Immature natural killer cell (primary cell): ENCODE measurements around the gene STXBP1. TPM values are rescaled to one million over a fixed set of nuclear protein-coding genes. Genes with fewer than 3 reads are reported as not detected.

Experiments used
- polyA plus RNA-seq, 3 donors: library from polyadenylated mRNA; unstranded; fragments of 300-500 nt; fragmentation: Illumina TruSeq; gene quantifications; one replicate each; pipeline ENCODE4 v1.2.3, GENCODE V29; 2021

STXBP1 gene
- polyA plus RNA-seq, 3 donors from 2014 or later: 0.59 to 0.99 TPM; not detected in 1

Other genes with a start within 250 kb of the STXBP1 start
- gene SLC2A8, start 215.1 kb upstream of the STXBP1 start, polyA plus RNA-seq: 10 to 100 TPM; 11.2 to 14.5 (median 12.7) TPM
- 10 to 100 TPM in 1 of 3 donors, 1 to 10 TPM in 2; 4.0 to 10.9 (median 5.1) TPM for gene ZNF79, start 187.9 kb upstream of the STXBP1 start, polyA plus RNA-seq
- gene RPL12, start 160.9 kb upstream of the STXBP1 start, polyA plus RNA-seq: 100 to 1,000 TPM; 517 to 724 (median 686) TPM
- 1 to 10 TPM; 2.7 to 6.4 (median 4.4) TPM for gene LRSAM1, start 160.8 kb upstream of the STXBP1 start, polyA plus RNA-seq
- under 1 TPM in 2 of 3 donors, not detected in 1; 0.24 to 0.25 TPM for gene CFAP157, start 94.7 kb downstream of the STXBP1 start, polyA plus RNA-seq
- gene PTRH1, start 103.4 kb downstream of the STXBP1 start, polyA plus RNA-seq: 10 to 100 TPM; 36.6 to 40.6 (median 39.7) TPM
- gene TTC16, start 103.8 kb downstream of the STXBP1 start, polyA plus RNA-seq: 1 to 10 TPM in 2 of 3 donors, not detected in 1; 1.3 to 2.4 TPM
- gene TOR2A, start 123.0 kb downstream of the STXBP1 start, polyA plus RNA-seq: 10 to 100 TPM; 38.9 to 55.1 (median 49.9) TPM
- 10 to 100 TPM; 16.9 to 86.2 (median 18.7) TPM for gene SH2D3C, start 166.4 kb downstream of the STXBP1 start, polyA plus RNA-seq
- 10 to 100 TPM; 44.6 to 83.1 (median 58.1) TPM for gene CDK9, start 173.8 kb downstream of the STXBP1 start, polyA plus RNA-seq
- 10 to 100 TPM; 77.3 to 97.7 (median 89.1) TPM for gene FPGS, start 190.6 kb downstream of the STXBP1 start, polyA plus RNA-seq
- gene ENG, start 242.4 kb downstream of the STXBP1 start, polyA plus RNA-seq: 10 to 100 TPM in 1 of 3 donors, 1 to 10 TPM in 2; 7.2 to 12.1 (median 8.6) TPM